Right lobe of liver (tissue), 6 donors: ENCODE results near the gene DIAPH2. TPM values are rescaled to one million over a fixed set of nuclear protein-coding genes. Genes with fewer than 3 reads are reported as not detected.

Source experiments
- ATAC-seq, 4 donors: fragments of 200-7000 bp; cut with Tn5 transposase; one replicate each; pipeline ENCODE4 v1.9.1; 2020; ENCODE audit warnings: mild to moderate bottlenecking in 4 of 4, moderate library complexity in 4 of 4
- DNase-seq, 3 donors: peaks; one replicate each; pipeline ENCODE4 v3.0.0-alpha.2; 2020
- H3K27ac ChIP-seq, 3 donors: fragments of 200-600 bp; one replicate each; pipeline ENCODE4 v1.8.0; 2022
- H3K27me3 ChIP-seq, 2 donors: fragments of 200-600 bp; one replicate each; pipeline ENCODE4 v1.8.0; 2022
- H3K36me3 ChIP-seq, 4 donors: fragments of 200-600 bp; sonication (generic) in 1 of 4; one replicate each; pipeline versions ENCODE4 v1.5.1 to v1.8.0; 2017 to 2022; ENCODE audit warnings: control low read depth in 1 of 4
- H3K4me1 ChIP-seq, 4 donors: fragments of 200-600 bp; sonication (generic) in 1 of 4; one replicate each; pipeline versions ENCODE4 v1.5.1 to v1.8.0; 2017 to 2022; ENCODE audit warnings: control low read depth in 1 of 4
- H3K4me3 ChIP-seq, 3 donors: fragments of 200-600 bp; one replicate each; pipeline ENCODE4 v1.8.0; 2022
- H3K9me3 ChIP-seq, 4 donors: fragments of 200-600 bp; sonication (generic) in 1 of 4; one replicate each; pipeline versions ENCODE4 v1.5.1 to v1.8.0; 2017 to 2022; ENCODE audit warnings: control low read depth in 1 of 4
- CTCF ChIP-seq, 4 donors: fragments of 200-600 bp in 3 of 4; fragments of 450-650 bp in 1 of 4; IDR thresholded peaks; one replicate each; pipeline versions ENCODE4 v1.5.1 to v1.8.0; 2016 to 2022; ENCODE audit warnings: antibody characterized with exemption in 4 of 4, mild to moderate bottlenecking in 2 of 4
- POLR2A ChIP-seq: fragments of 450-650 bp; IDR thresholded peaks from one replicate; pipeline ENCODE4 v1.6.1; 2017; ENCODE audit warnings: antibody characterized with exemption, mild to moderate bottlenecking
- WGBS: methylation state at CpG from one replicate; pipeline ENCODE4 v1.1.6; 2018; ENCODE audit warnings: low coverage, low lambda C conversion rate; ENCODE audit not compliant: insufficient coverage; ENCODE audit errors: missing lambda C conversion rate; 5-methylcytosine and 5-hydroxymethylcytosine counted together
- intact Hi-C, 2 donors: fragments of 100-400 bp; cut with DNase I; formaldehyde crosslinking; loops; one replicate each; pipeline versions ENCODE4 v1.11.2 to v1.14.1; 2022
- total RNA-seq, 6 experiments: library from RNA; depleted of rRNA in 2 of 6; stranded (reverse); fragments of >200 nt in 2 of 6; fragmentation: NEBNext Ultra II Directional in 3 of 6; extraction: Animal tissue kit (Norgen Biotek cat#: 25700) in 3 of 6; gene quantifications; one replicate each; pipeline versions ENCODE4 v1.1.0 to v1.2.4, GENCODE V29; 2016 to 2023
- donor health status: DM: no; HTN: yes; CAD: no.
- donor health status: DM: no; HTN: no; CAD: no.
- donor health status: DM: no; HTN: no; CAD: no.
- donor health status: DM: no; HTN: yes; CAD: no.
- donor health status: DM: no; HTN: yes; CAD: no.

Gene DIAPH2
- total RNA-seq, 6 experiments from 2014 or later = 10.6 to 20.0 (median 16.4) TPM

- DNase-seq (no peak), ATAC-seq (no peak)
- no peaks in the 10 kb centered on the region for H3K36me3 ChIP-seq
- WGBS = 77% methylated on average over 9 of the region's 10 CpGs
- no peaks in the 10 kb centered on the region for H3K9me3 ChIP-seq
- H3K4me1 ChIP-seq = no peaks in the 10 kb centered on the region
- no peak within 1 kb of the TSS for H3K27ac ChIP-seq
- H3K4me3 ChIP-seq = no peak within 1 kb of the TSS
- TF ChIP-seq CTCF (IDR thresholded peaks at IDR 0.05) (no peak), POLR2A (no peak)
- no peaks in the 10 kb centered on the region for H3K27me3 ChIP-seq
- intact Hi-C loops = no loop called here
Measured at GRCh38 chrX:96883608-96884007, 199.0 kb downstream of the DIAPH2 start, which contains the start of gene RPA4. RPA4 (plus strand) TSS chrX:96883908; CDS start chrX:96884311, 403 bp downstream.

- TF ChIP-seq CTCF (IDR thresholded peaks at IDR 0.05) = no peak
- TF ChIP-seq POLR2A = no peak
- Histone ChIP-seq H3K27ac (no peak overlapping the region), H3K4me3 (no peak overlapping the region), H3K27me3 (no peaks in the 10 kb centered on the region), H3K9me3 (no peaks in the 10 kb centered on the region), H3K4me1 (no peaks in the 10 kb centered on the region), H3K36me3 (no peaks in the 10 kb centered on the region)
- no peak for DNase-seq
- WGBS = 71% methylated on average over 2 of the region's 13 CpGs
- intact Hi-C loops = no loop called here
- no peak for ATAC-seq
Measured at GRCh38 chrX:96884027-96884426, 199.4 kb downstream of the DIAPH2 start.

- ATAC-seq (no peak), DNase-seq (no peak)
- no peaks in the 10 kb centered on the region for H3K27me3 ChIP-seq
- intact Hi-C loops = no loop called here
- no peak overlapping the region for H3K27ac ChIP-seq
- 50% methylated on average over 1 of the region's 1 CpG for WGBS
- H3K36me3 ChIP-seq = no peaks in the 10 kb centered on the region
- H3K4me1 ChIP-seq = no peaks in the 10 kb centered on the region
- no peak for TF ChIP-seq CTCF (IDR thresholded peaks at IDR 0.05)
- no peak for TF ChIP-seq POLR2A
- no peak overlapping the region for H3K4me3 ChIP-seq
- H3K9me3 ChIP-seq = no peaks in the 10 kb centered on the region
Measured at GRCh38 chrX:96889726-96890125, 205.1 kb downstream of the DIAPH2 start.

GRCh38 chrX:96906741-96907140 lies 222.1 kb downstream of the DIAPH2 start:
- ATAC-seq (peak in 1 of 4 donors; percentile 26), DNase-seq (no peak)
- no peak overlapping the region for H3K27ac ChIP-seq
- no peak overlapping the region for H3K4me3 ChIP-seq
- no peaks in the 10 kb centered on the region for H3K27me3 ChIP-seq
- intact Hi-C loops = no loop called here
- no peaks in the 10 kb centered on the region for H3K4me1 ChIP-seq
- TF ChIP-seq CTCF (IDR thresholded peaks at IDR 0.05) = no peak
- no peak for TF ChIP-seq POLR2A
- no peaks in the 10 kb centered on the region for H3K9me3 ChIP-seq
- 76% methylated on average over 2 of the region's 2 CpGs for WGBS
- H3K36me3 ChIP-seq = no peaks in the 10 kb centered on the region
